ENCODE data around the gene SYNGR2. TPM values are rescaled to one million over a fixed set of nuclear protein-coding genes. Genes with fewer than 3 reads are reported as not detected.

The SYNGR2 gene
- total and polyA plus RNA-seq, 9 of the 15 experiments (the other 6 are each of a cell fraction or from before 2014, with no cell fraction given), result 1.4 to 173 (median 87.8) TPM

- in situ Hi-C loops (cut with MboI) (no loop called here), intact Hi-C loops (cut with micrococcal nuclease) (loop anchor here (5.0 kb wide), 1 partner anchor 38 kb away; the partner anchor contains the start of gene SYNGR2)
- peak overlapping the region; percentile 98; the same call in 1 of the 2 replicates for H3K4me3 ChIP-seq
- H3K36me3 ChIP-seq (ENCODE audit: control insufficient read depth, insufficient read depth, low read length), result peaks cover 26% of the 10 kb centered on the region; the same call in 2 of the 3 replicates
- no peak for FAIRE-seq
- H3K9me1 ChIP-seq (ENCODE audit: control insufficient read depth, insufficient read depth, low read length), result no peaks in the 10 kb centered on the region
- peak overlapping the region; percentile 81 for H3K4me2 ChIP-seq (ENCODE audit: insufficient read depth, low read length)
- BruUV-seq (replicated peaks), result TSS peak; percentile 92
- WGBS (ENCODE audit: insufficient coverage, low coverage, missing lambda C conversion rate), result 33% methylated on average over 3 of the region's 4 CpGs
- H4K20me1 ChIP-seq (replicated peaks; ENCODE audit: control insufficient read depth, insufficient read depth, low read length), result no peaks in the 10 kb centered on the region
- POLR2A ChIA-PET, result interaction anchor here (0.6 to 1.8 kb wide), 6 partner anchors 9 to 57 kb away, joined by 3 to 5 read pairs (median 4); no protein-coding TSS in a partner anchor
- no peaks in the 10 kb centered on the region for H3K27me3 ChIP-seq (ENCODE audit: control insufficient read depth in 2 of 2, insufficient read depth in 2 of 2, low read length in 2 of 2)
- no peak overlapping the region; the same call in 1 of the 2 replicates for H2AFZ ChIP-seq (ENCODE audit: low read depth, low read length)
- H3K9ac ChIP-seq (ENCODE audit: insufficient read depth in 1 of 2, low read depth in 2 of 2, low read length in 2 of 2), result peak overlapping the region; percentile 56 to 90
- H3K79me2 ChIP-seq (ENCODE audit: control insufficient read depth, insufficient read depth, low read length), result peaks cover 59% of the 10 kb centered on the region
- DNase-seq (ENCODE audit: extremely low read depth in 1 of 4, low spot score in 3 of 4), result no peak
- CTCF ChIA-PET (ENCODE audit: low intra/inter-chr PET ratio), result no interaction called here
- peaks cover 38 to 92% of the 10 kb centered on the region in 2 experiments for H3K4me1 ChIP-seq (replicated peaks in 1 of 2; ENCODE audit: control insufficient read depth in 2 of 2, insufficient read depth in 2 of 2, low read length in 2 of 2)
- no peaks in the 10 kb centered on the region for H3K9me3 ChIP-seq (replicated peaks; ENCODE audit: control insufficient read depth, insufficient read depth, low read depth, low read length)
- no peak for ATAC-seq
- peak overlapping the region; percentile 81 for H3K27ac ChIP-seq (ENCODE audit: extremely low read depth, low read depth, low read length)
- peak; percentile 51 for TF ChIP-seq POLR2A (conservative IDR thresholded peaks at IDR 0.05)
- TF ChIP-seq NFRKB (IDR thresholded peaks at IDR 0.05; ENCODE audit: low read depth), result peak; percentile 70; the same call in 1 of the 2 replicates
- TF ChIP-seq ZNF766 (CRISPR knock-in tag; conservative IDR thresholded peaks at IDR 0.05), result no peak; the same call in 1 of the 2 replicates
- peak; percentile 99 for TF ChIP-seq ADNP (tag; IDR thresholded peaks at IDR 0.05)
- peak; percentile 95 for TF ChIP-seq SMARCA5 (IDR thresholded peaks at IDR 0.05)
- 0 out of 2 replicates have a peak, but pooled peaks have one; percentile 8 for TF ChIP-seq POLR2G (IDR thresholded peaks at IDR 0.05; ENCODE audit: low read depth, low read length)
- TF ChIP-seq TFAM (CRISPR knock-in tag; conservative IDR thresholded peaks at IDR 0.05), result no peak
- no peak for TF ChIP-seq NR2C2 (CRISPR knock-in tag; IDR thresholded peaks at IDR 0.05)
- peak; percentile 41; the same call in 1 of the 2 replicates for TF ChIP-seq NR2C2 (tag; IDR thresholded peaks at IDR 0.05)
- TF ChIP-seq UBTF (IDR thresholded peaks at IDR 0.05; ENCODE audit: borderline replicate concordance in 1 of 2, low read depth in 2 of 2, low read length in 2 of 2), result 0 out of 4 replicates have a peak, but pooled peaks of 1 of the 2 experiments have one; percentile 8
- peak; percentile 35; the same call in 1 of the 2 replicates for TF ChIP-seq CEBPG (CRISPR knock-in tag; IDR thresholded peaks at IDR 0.05)
- no peak for TF ChIP-seq CEBPG (tag; conservative IDR thresholded peaks at IDR 0.05 in 1 of 2, IDR thresholded peaks at IDR 0.05 in 1 of 2)
- TF ChIP-seq CHD4 (IDR thresholded peaks at IDR 0.05; ENCODE audit: insufficient read depth, insufficient replicate concordance, low read depth, low read length, poor library complexity, severe bottlenecking), result peak; percentile 99
- TF ChIP-seq MCM5 (IDR thresholded peaks at IDR 0.05; ENCODE audit: low read depth), result no peak
- 0 out of 2 replicates have a peak, but pooled peaks have one; percentile 24 for TF ChIP-seq ZNF668 (CRISPR knock-in tag; IDR thresholded peaks at IDR 0.05)
- TF ChIP-seq HES1 (IDR thresholded peaks at IDR 0.05; ENCODE audit: low read depth), result no peak
- TF ChIP-seq SUPT5H (IDR thresholded peaks at IDR 0.05), result peak; percentile 61; the same call in 1 of the 2 replicates
Observed at GRCh38 chr17:78129351-78130089, 38.9 kb upstream of the SYNGR2 start.

All from K562 (cell line).